ENCODE data around the gene INPP4A. TPM values are rescaled to one million over a fixed set of nuclear protein-coding genes. Genes with fewer than 3 reads are reported as not detected.

INPP4A gene
- total and polyA plus RNA-seq, 7 experiments from 2014 or later: 51.4 to 165 (median 145) TPM

DNA sequence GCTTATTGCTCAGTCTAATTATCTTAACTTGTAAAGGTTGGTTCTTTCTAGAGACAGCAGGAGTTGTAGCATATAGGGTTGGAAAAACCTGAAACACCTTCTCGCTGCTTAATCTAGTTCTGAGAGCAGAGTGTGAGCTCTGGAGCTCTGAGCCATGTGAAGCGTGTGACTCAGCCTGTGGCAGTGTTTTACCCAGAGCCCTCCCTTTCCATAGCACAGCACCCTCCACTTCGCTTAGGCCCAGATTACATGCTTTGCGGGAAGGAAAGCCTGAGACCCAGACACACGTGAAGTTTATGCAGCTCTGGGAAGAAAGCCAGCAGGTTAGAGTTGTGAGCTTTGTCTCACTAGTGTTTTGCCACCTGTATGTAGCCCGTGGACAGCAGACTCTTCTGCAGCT, 74.5 kb downstream of the INPP4A start:
- ATAC-seq (no peak), DNase-seq (no peak)
- no peaks in the 10 kb centered on the region for H3K27me3 ChIP-seq (ENCODE audit: control insufficient read depth in 2 of 2, insufficient read depth in 2 of 2, low read length in 2 of 2)
- H3K27ac ChIP-seq (ENCODE audit: low read depth, low read length): no peak overlapping the region
- no peaks in the 10 kb centered on the region for H3K9me3 ChIP-seq (ENCODE audit: control insufficient read depth in 2 of 3, low read length in 3 of 3)
- ChIA-PET CTCF (interaction anchor here (0.8 to 3.6 kb wide), 5 partner anchors 31 to 107 kb away, joined by 3 to 23 read pairs (median 5); no protein-coding TSS in a partner anchor), POLR2A (interaction anchor here (1.2 kb wide), 1 partner anchor 109 kb away, joined by 4 read pairs; no protein-coding TSS in a partner anchor)
- Mint-ChIP-seq H3K9me3 (no peaks in the 10 kb centered on the region), H3K4me3 (no peak overlapping the region), H3K27me3 (no peaks in the 10 kb centered on the region), H3K27ac (peak overlapping the region in 7 of 9 donors; percentile 22 to 75 (median 38)), H3K4me1 (peaks cover 23 to 58% (median 49%) of the 10 kb centered on the region in 7 donors), H3K36me3 (peaks cover 0 to 26% (median 11%) of the 10 kb centered on the region in 5 donors)
- H3K4me3 ChIP-seq (ENCODE audit: low read length): no peak overlapping the region
- H3K4me1 ChIP-seq (ENCODE audit: control insufficient read depth in 2 of 2, insufficient read depth in 2 of 2, low read length in 2 of 2): peaks cover 20 to 38% of the 10 kb centered on the region in 2 donors
- peaks cover 4 to 27% (median 6%) of the 10 kb centered on the region in 3 experiments for H3K36me3 ChIP-seq (ENCODE audit: control insufficient read depth in 2 of 3, insufficient read depth in 3 of 3, low read length in 3 of 3)
- intact Hi-C loops (cut with micrococcal nuclease): loop anchor here (2.0 to 5.0 kb wide), 3 partner anchors 37 to 1882 kb away; partner anchors contain the start of genes INPP4A (in 1 of the 2) and KANSL3 (in 1 of the 2)

- peaks cover 4 to 27% (median 6%) of the 10 kb centered on the region in 3 experiments for H3K36me3 ChIP-seq (ENCODE audit: control insufficient read depth in 2 of 3, insufficient read depth in 3 of 3, low read length in 3 of 3)
- H3K9me3 ChIP-seq (ENCODE audit: control insufficient read depth in 2 of 3, low read length in 3 of 3): no peaks in the 10 kb centered on the region
- no peak overlapping the region for H3K4me3 ChIP-seq (ENCODE audit: low read length)
- Mint-ChIP-seq H3K27me3 (no peaks in the 10 kb centered on the region), H3K27ac (no peak overlapping the region), H3K4me1 (peaks cover 19 to 55% (median 43%) of the 10 kb centered on the region in 7 donors), H3K36me3 (peaks cover 0 to 32% (median 17%) of the 10 kb centered on the region in 5 donors), H3K4me3 (no peak overlapping the region), H3K9me3 (no peaks in the 10 kb centered on the region)
- H3K27ac ChIP-seq (ENCODE audit: low read depth, low read length): no peak overlapping the region
- ATAC-seq (no peak), DNase-seq (no peak)
- H3K27me3 ChIP-seq (ENCODE audit: control insufficient read depth in 2 of 2, insufficient read depth in 2 of 2, low read length in 2 of 2): no peaks in the 10 kb centered on the region
- ChIA-PET POLR2A (interaction anchor here (1.2 kb wide), 1 partner anchor 110 kb away, joined by 4 read pairs; no protein-coding TSS in a partner anchor), CTCF (interaction anchor here (3.6 kb wide), 1 partner anchor 107 kb away, joined by 23 read pairs; no protein-coding TSS in a partner anchor)
- H3K4me1 ChIP-seq (ENCODE audit: control insufficient read depth in 2 of 2, insufficient read depth in 2 of 2, low read length in 2 of 2): peaks cover 15 to 32% of the 10 kb centered on the region in 2 donors
- intact Hi-C loops (cut with micrococcal nuclease): loop anchor here (2.0 to 5.0 kb wide), 3 partner anchors 38 to 1883 kb away; partner anchors contain the start of genes INPP4A (in 1 of the 2) and KANSL3 (in 1 of the 2)
Measured at GRCh38 chr2:98519851-98520250, 75.2 kb downstream of the INPP4A start.

DNA sequence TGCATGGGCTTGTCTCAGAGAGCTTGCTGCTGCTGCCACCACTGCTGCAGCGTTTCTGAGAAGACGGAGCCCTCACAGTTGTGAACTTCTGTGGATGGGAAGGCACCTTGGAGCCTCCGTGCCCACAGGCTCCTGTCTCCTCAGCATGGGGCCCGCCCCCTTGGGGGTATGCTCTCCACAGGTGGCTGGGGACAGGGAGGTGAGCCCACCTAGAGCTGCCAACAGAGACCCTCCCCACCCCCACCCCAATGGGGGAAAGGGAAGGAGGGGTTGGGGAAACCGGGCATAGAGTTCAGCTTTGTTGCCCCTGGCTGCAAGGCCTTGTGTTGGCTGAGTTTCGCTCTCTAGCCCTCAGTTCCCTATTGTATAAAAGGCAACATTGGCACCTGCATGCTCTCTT, 76.1 kb downstream of the INPP4A start:
- peaks cover 4 to 27% (median 6%) of the 10 kb centered on the region in 3 experiments for H3K36me3 ChIP-seq (ENCODE audit: control insufficient read depth in 2 of 3, insufficient read depth in 3 of 3, low read length in 3 of 3)

GRCh38 chr2:98521266-98521665, 76.6 kb downstream of the INPP4A start:
- no peaks in the 10 kb centered on the region for H3K27me3 ChIP-seq (ENCODE audit: control insufficient read depth in 2 of 2, insufficient read depth in 2 of 2, low read length in 2 of 2)
- Mint-ChIP-seq H3K27ac (peak overlapping the region in 1 of 9 donors; percentile 71), H3K4me3 (no peak overlapping the region), H3K4me1 (peaks cover 24 to 48% (median 36%) of the 10 kb centered on the region in 7 donors), H3K27me3 (no peaks in the 10 kb centered on the region), H3K36me3 (peaks cover 6 to 42% (median 26%) of the 10 kb centered on the region in 5 donors), H3K9me3 (peaks cover 0 to 1% (median 0%) of the 10 kb centered on the region in 11 donors)
- peaks cover 4 to 27% (median 6%) of the 10 kb centered on the region in 3 experiments for H3K36me3 ChIP-seq (ENCODE audit: control insufficient read depth in 2 of 3, insufficient read depth in 3 of 3, low read length in 3 of 3)
- peaks cover 4 to 18% of the 10 kb centered on the region in 2 donors for H3K4me1 ChIP-seq (ENCODE audit: control insufficient read depth in 2 of 2, insufficient read depth in 2 of 2, low read length in 2 of 2)
- ATAC-seq (no peak), DNase-seq (no peak)
- POLR2A ChIA-PET: interaction anchor here (0.5 kb wide), 1 partner anchor 728 kb away, joined by 3 read pairs; no protein-coding TSS in a partner anchor
- H3K27ac ChIP-seq (ENCODE audit: low read depth, low read length): no peak overlapping the region
- no peaks in the 10 kb centered on the region for H3K9me3 ChIP-seq (ENCODE audit: control insufficient read depth in 2 of 3, low read length in 3 of 3)
- intact Hi-C loops (cut with micrococcal nuclease): no loop called here
- CTCF ChIA-PET: interaction anchor here (1.2 kb wide), 1 partner anchor 109 kb away, joined by 3 read pairs; no protein-coding TSS in a partner anchor
- no peak overlapping the region for H3K4me3 ChIP-seq (ENCODE audit: low read length)

More for the DNA sequence above, 76.1 kb downstream of the INPP4A start:
- Mint-ChIP-seq H3K27ac (no peak overlapping the region), H3K36me3 (peaks cover 6 to 40% (median 24%) of the 10 kb centered on the region in 5 donors), H3K9me3 (peaks cover 0 to 1% (median 0%) of the 10 kb centered on the region in 11 donors), H3K27me3 (no peaks in the 10 kb centered on the region), H3K4me3 (no peak overlapping the region), H3K4me1 (peaks cover 26 to 53% (median 40%) of the 10 kb centered on the region in 7 donors)
- H3K4me3 ChIP-seq (ENCODE audit: low read length): no peak overlapping the region
- DNase-seq: no peak
- intact Hi-C loops (cut with micrococcal nuclease): no loop called here
- H3K4me1 ChIP-seq (ENCODE audit: control insufficient read depth in 2 of 2, insufficient read depth in 2 of 2, low read length in 2 of 2): peaks cover 9 to 22% of the 10 kb centered on the region in 2 donors
- H3K27ac ChIP-seq (ENCODE audit: low read depth, low read length): no peak overlapping the region
- no peaks in the 10 kb centered on the region for H3K9me3 ChIP-seq (ENCODE audit: control insufficient read depth in 2 of 3, low read length in 3 of 3)
- ChIA-PET POLR2A (interaction anchor here (0.6 kb wide), 1 partner anchor 181 kb away, joined by 3 read pairs; no protein-coding TSS in a partner anchor), CTCF (interaction anchor here (1.2 kb wide), 1 partner anchor 109 kb away, joined by 3 read pairs; no protein-coding TSS in a partner anchor)
- ATAC-seq: no peak
- no peaks in the 10 kb centered on the region for H3K27me3 ChIP-seq (ENCODE audit: control insufficient read depth in 2 of 2, insufficient read depth in 2 of 2, low read length in 2 of 2)

- Mint-ChIP-seq H3K4me3 (no peak overlapping the region), H3K27ac (peak overlapping the region in 1 of 9 donors; percentile 31), H3K9me3 (peaks cover 0 to 2% (median 0%) of the 10 kb centered on the region in 11 donors), H3K36me3 (peaks cover 6 to 56% (median 40%) of the 10 kb centered on the region in 5 donors), H3K4me1 (peaks cover 12 to 35% (median 24%) of the 10 kb centered on the region in 7 donors), H3K27me3 (no peaks in the 10 kb centered on the region)
- ChIA-PET POLR2A (no interaction called here), CTCF (interaction anchor here (0.8 kb wide), 1 partner anchor 59 kb away, joined by 3 read pairs; no protein-coding TSS in a partner anchor)
- no peaks in the 10 kb centered on the region for H3K9me3 ChIP-seq (ENCODE audit: control insufficient read depth in 2 of 3, low read length in 3 of 3)
- no peak overlapping the region for H3K4me3 ChIP-seq (ENCODE audit: low read length)
- H3K36me3 ChIP-seq (ENCODE audit: control insufficient read depth in 2 of 3, insufficient read depth in 3 of 3, low read length in 3 of 3): peaks cover 4 to 27% (median 6%) of the 10 kb centered on the region in 3 experiments
- no peak for ATAC-seq
- DNase-seq: no peak
- H3K4me1 ChIP-seq (ENCODE audit: control insufficient read depth in 2 of 2, insufficient read depth in 2 of 2, low read length in 2 of 2): peaks cover 0 to 3% of the 10 kb centered on the region in 2 donors
- no peaks in the 10 kb centered on the region for H3K27me3 ChIP-seq (ENCODE audit: control insufficient read depth in 2 of 2, insufficient read depth in 2 of 2, low read length in 2 of 2)
- no peak overlapping the region for H3K27ac ChIP-seq (ENCODE audit: low read depth, low read length)
- intact Hi-C loops (cut with micrococcal nuclease): no loop called here
Measured at GRCh38 chr2:98522854-98523253, 78.2 kb downstream of the INPP4A start.

GRCh38 chr2:98524168-98524567, 79.5 kb downstream of the INPP4A start:
- Histone ChIP-seq H3K4me3 (ENCODE audit: low read length) (no peak overlapping the region), H3K4me1 (ENCODE audit: control insufficient read depth in 2 of 2, insufficient read depth in 2 of 2, low read length in 2 of 2) (no peaks in the 10 kb centered on the region), H3K27me3 (ENCODE audit: control insufficient read depth in 2 of 2, insufficient read depth in 2 of 2, low read length in 2 of 2) (no peaks in the 10 kb centered on the region), H3K36me3 (ENCODE audit: control insufficient read depth in 2 of 3, insufficient read depth in 3 of 3, low read length in 3 of 3) (peaks cover 4 to 27% (median 6%) of the 10 kb centered on the region in 3 experiments), H3K27ac (ENCODE audit: low read depth, low read length) (no peak overlapping the region), H3K9me3 (ENCODE audit: control insufficient read depth in 2 of 3, low read length in 3 of 3) (no peaks in the 10 kb centered on the region)
- H3K27me3 Mint-ChIP-seq: no peaks in the 10 kb centered on the region
- H3K4me3 Mint-ChIP-seq: no peak overlapping the region
- POLR2A ChIA-PET: interaction anchor here (0.9 kb wide), 1 partner anchor 46 kb away, joined by 4 read pairs; no protein-coding TSS in a partner anchor
- peaks cover 0 to 7% (median 0%) of the 10 kb centered on the region in 11 donors for H3K9me3 Mint-ChIP-seq
- peaks cover 7 to 31% (median 22%) of the 10 kb centered on the region in 7 donors for H3K4me1 Mint-ChIP-seq
- ATAC-seq: no peak
- intact Hi-C loops (cut with micrococcal nuclease): no loop called here
- DNase-seq: no peak
- H3K36me3 Mint-ChIP-seq: peaks cover 11 to 59% (median 48%) of the 10 kb centered on the region in 5 donors
- peak overlapping the region in 4 of 9 donors; percentile 21 to 75 (median 40) for H3K27ac Mint-ChIP-seq
- CTCF ChIA-PET: no interaction called here

Measured in naive thymus-derived CD4-positive, alpha-beta T cell (primary cell).